Mammary epithelial cell (primary cell): Measurements from ENCODE around the gene FUT7.

Experiments used
- CTCF ChIP-seq, 2 donors: IDR thresholded peaks in 1 of 2; conservative IDR thresholded peaks in 1 of 2; 2 replicates each; pipeline ENCODE4 v1.5.1; 2011 to 2012; ENCODE audit warnings: inconsistent platforms in 2 of 2, low read length in 2 of 2, mild to moderate bottlenecking in 2 of 2, control low read depth in 1 of 2, low read depth in 1 of 2; ENCODE audit not compliant: insufficient read depth in 1 of 2; ENCODE audit errors: extremely low read depth in 1 of 2
- EZH2 ChIP-seq: IDR thresholded peaks from 2 replicates; pipeline ENCODE4 v1.6.1; 2012; ENCODE audit warnings: low read length, inconsistent platforms, borderline replicate concordance

- TF ChIP-seq CTCF (conservative IDR thresholded peaks at IDR 0.05 in 1 of 2, IDR thresholded peaks at IDR 0.05 in 1 of 2; ENCODE audit: extremely low read depth in 1 of 2, insufficient read depth in 1 of 2, low read depth in 1 of 2, low read length in 2 of 2) (no peak), EZH2 (no peak)
Measured at GRCh38 chr9:136985853-136986252, 46.0 kb downstream of the FUT7 start.
